Measurements from ENCODE around the gene EPHA1.

The EPHA1 gene

GRCh38 chr7:143444063-143444782 lies 35.6 kb upstream of the EPHA1 start:
- no peak overlapping the region for H3K4me2 ChIP-seq (ENCODE audit: low read length)

GRCh38 chr7:143443153-143443552 lies 34.5 kb upstream of the EPHA1 start, which contains the start of gene TAS2R60:
Gene TAS2R60 (plus strand): TSS chr7:143443453. CDS start chr7:143443453, 0 bp downstream.
- H3K36me3 ChIP-seq (ENCODE audit: control insufficient read depth, low read length): no peaks in the 10 kb centered on the region
- H3K79me2 ChIP-seq (ENCODE audit: control insufficient read depth, low read length): no peaks in the 10 kb centered on the region
- no peaks in the 10 kb centered on the region for H3K9me3 ChIP-seq (ENCODE audit: control insufficient read depth, insufficient read depth, low read length)
- H4K20me1 ChIP-seq (ENCODE audit: control insufficient read depth, insufficient read depth, low read depth, low read length): no peaks in the 10 kb centered on the region
- no peak within 1 kb of the TSS for H3K4me3 ChIP-seq (ENCODE audit: low read length)
- H3K4me1 ChIP-seq (ENCODE audit: control insufficient read depth, low read length): no peaks in the 10 kb centered on the region
- no peak within 1 kb of the TSS for H3K27ac ChIP-seq (ENCODE audit: low read depth, low read length)
- H3K27me3 ChIP-seq (ENCODE audit: control insufficient read depth, low read length): peaks cover 29% of the 10 kb centered on the region
- no peak within 1 kb of the TSS for H3K4me2 ChIP-seq (ENCODE audit: low read length)
- H3K9me2 ChIP-seq (replicated peaks; ENCODE audit: control insufficient read depth, low read length): no peaks in the 10 kb centered on the region
- TF ChIP-seq EZH2phosphoT487 (IDR thresholded peaks at IDR 0.05; ENCODE audit: borderline replicate concordance, low read length) (no peak), CTCF (IDR thresholded peaks at IDR 0.05; ENCODE audit: low read depth, low read length, poor library complexity, severe bottlenecking) (no peak)
- no peaks in the 10 kb centered on the region for H3F3A ChIP-seq (ENCODE audit: control insufficient read depth, insufficient read depth)

More at GRCh38 chr7:143444063-143444782, 35.6 kb upstream of the EPHA1 start:
- Histone ChIP-seq H3K9me2 (replicated peaks; ENCODE audit: control insufficient read depth, low read length) (no peaks in the 10 kb centered on the region), H3K79me2 (ENCODE audit: control insufficient read depth, low read length) (no peaks in the 10 kb centered on the region), H3K36me3 (ENCODE audit: control insufficient read depth, low read length) (no peaks in the 10 kb centered on the region), H3K27ac (ENCODE audit: low read depth, low read length) (no peak overlapping the region), H4K20me1 (ENCODE audit: control insufficient read depth, insufficient read depth, low read depth, low read length) (no peaks in the 10 kb centered on the region), H3K4me3 (ENCODE audit: low read length) (no peak overlapping the region), H3K9me3 (ENCODE audit: control insufficient read depth, insufficient read depth, low read length) (no peaks in the 10 kb centered on the region), H3K4me1 (ENCODE audit: control insufficient read depth, low read length) (no peaks in the 10 kb centered on the region), H3K27me3 (ENCODE audit: control insufficient read depth, low read length) (peaks cover 29% of the 10 kb centered on the region), H3F3A (ENCODE audit: control insufficient read depth, insufficient read depth) (no peaks in the 10 kb centered on the region)
- no peak for TF ChIP-seq EZH2phosphoT487 (IDR thresholded peaks at IDR 0.05; ENCODE audit: borderline replicate concordance, low read length)
- no peak for TF ChIP-seq CTCF (IDR thresholded peaks at IDR 0.05; ENCODE audit: low read depth, low read length, poor library complexity, severe bottlenecking)

GRCh38 chr7:143439866-143440265 lies 31.2 kb upstream of the EPHA1 start:
- H3K9me3 ChIP-seq (ENCODE audit: control insufficient read depth, insufficient read depth, low read length): no peaks in the 10 kb centered on the region
- no peak overlapping the region for H3K27ac ChIP-seq (ENCODE audit: low read depth, low read length)
- H3K4me2 ChIP-seq (ENCODE audit: low read length): no peak overlapping the region
- H4K20me1 ChIP-seq (ENCODE audit: control insufficient read depth, insufficient read depth, low read depth, low read length): no peaks in the 10 kb centered on the region
- no peaks in the 10 kb centered on the region for H3K79me2 ChIP-seq (ENCODE audit: control insufficient read depth, low read length)
- TF ChIP-seq CTCF (IDR thresholded peaks at IDR 0.05; ENCODE audit: low read depth, low read length, poor library complexity, severe bottlenecking): no peak
- TF ChIP-seq EZH2phosphoT487 (IDR thresholded peaks at IDR 0.05; ENCODE audit: borderline replicate concordance, low read length): no peak
- H3K9me2 ChIP-seq (replicated peaks; ENCODE audit: control insufficient read depth, low read length): no peaks in the 10 kb centered on the region
- no peaks in the 10 kb centered on the region for H3K36me3 ChIP-seq (ENCODE audit: control insufficient read depth, low read length)
- peaks cover 6% of the 10 kb centered on the region; the same call in 1 of the 2 replicates for H3K4me1 ChIP-seq (ENCODE audit: control insufficient read depth, low read length)
- no peaks in the 10 kb centered on the region for H3F3A ChIP-seq (ENCODE audit: control insufficient read depth, insufficient read depth)
- peaks cover 20% of the 10 kb centered on the region for H3K27me3 ChIP-seq (ENCODE audit: control insufficient read depth, low read length)
- H3K4me3 ChIP-seq (ENCODE audit: low read length): no peak overlapping the region
